Urinary bladder (tissue), 4 donors: ENCODE results near the gene TMEM135. TPM values are rescaled to one million over a fixed set of nuclear protein-coding genes. Genes with fewer than 3 reads are reported as not detected.

Experiments used
- DNase-seq: peaks from one replicate; pipeline ENCODE4 v3.0.0-alpha.2; 2015; ENCODE audit errors: extremely low spot score
- H3K27ac ChIP-seq: one replicate; pipeline ENCODE4 v1.5.1; 2013; ENCODE audit warnings: low read depth, mild to moderate bottlenecking, moderate library complexity
- H3K36me3 ChIP-seq: one replicate; pipeline ENCODE4 v1.6.1; 2013; ENCODE audit warnings: mild to moderate bottlenecking, moderate library complexity; ENCODE audit not compliant: insufficient read depth
- H3K4me1 ChIP-seq: one replicate; pipeline ENCODE4 v1.6.1; 2013; ENCODE audit warnings: mild to moderate bottlenecking, moderate library complexity; ENCODE audit not compliant: insufficient read depth
- H3K4me3 ChIP-seq: one replicate; pipeline ENCODE4 v1.5.1; 2013; ENCODE audit warnings: low read depth, low read length
- WGBS: extraction: QIAGEN DNeasy Blood & Tissue Kit; methylation state at CpG from one replicate; pipeline ENCODE4 v1.1.7; 2013; 5-methylcytosine and 5-hydroxymethylcytosine counted together
- polyA plus RNA-seq: library from polyadenylated mRNA; stranded (reverse); fragments of 200-250 nt; gene quantifications from one replicate; pipeline ENCODE4 v1.2.3, GENCODE V29; 2013
- total RNA-seq: library from RNA; depleted of rRNA; stranded (reverse); fragments of >200 nt; gene quantifications from one replicate; pipeline ENCODE4 v1.2.3, GENCODE V29; 2014
- donor health status: healthy with polysubstance abuse.
- donor health status: healthy.

The TMEM135 gene
- total and polyA plus RNA-seq, 2 donors: 6.2 to 61.0 TPM

DNA sequence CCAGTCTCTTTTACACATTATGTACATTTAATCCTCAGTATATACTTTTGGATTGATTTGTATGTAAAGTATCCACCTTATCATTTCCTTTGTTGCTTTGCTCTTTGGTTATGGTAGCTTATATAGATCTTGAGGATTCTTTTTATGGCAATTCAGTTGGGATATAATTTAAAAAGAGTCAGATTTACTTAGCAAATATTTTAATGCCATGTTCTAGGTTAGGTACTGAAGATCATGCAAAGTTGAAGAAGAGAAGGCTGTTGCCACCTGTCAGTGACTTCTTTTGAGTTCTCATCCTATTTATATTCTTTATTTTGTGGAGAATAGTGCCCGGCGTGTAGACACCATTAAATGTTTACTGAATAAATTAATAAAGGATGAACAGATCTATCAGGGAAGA is 279.7 kb downstream of the TMEM135 start:
- Histone ChIP-seq H3K4me1 (no peaks in the 10 kb centered on the region), H3K36me3 (peaks cover 2% of the 10 kb centered on the region), H3K27ac (no peak overlapping the region), H3K4me3 (no peak overlapping the region)
- WGBS: 96% methylated on average over 2 of the region's 2 CpGs
- DNase-seq: no peak

DNA sequence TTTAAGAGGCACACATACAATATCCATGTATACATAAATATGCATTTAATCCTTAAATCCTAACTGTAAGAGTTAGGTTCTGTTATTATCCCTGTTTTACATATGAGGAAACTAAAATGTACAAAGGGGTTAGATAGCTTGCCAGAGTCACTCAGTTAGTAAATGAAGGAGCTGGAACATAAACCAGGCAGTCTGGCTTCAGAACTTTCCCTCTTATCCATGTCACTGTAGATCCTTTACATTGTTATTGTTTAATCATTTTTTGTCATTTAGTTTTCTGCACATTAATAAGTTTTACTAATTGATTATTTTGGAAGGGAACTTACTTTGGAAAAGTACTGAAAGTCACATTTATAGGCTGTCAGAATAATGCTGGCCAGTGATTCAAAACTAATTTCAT is 282.4 kb downstream of the TMEM135 start:
- no peak overlapping the region for H3K27ac ChIP-seq
- no peak overlapping the region for H3K4me3 ChIP-seq
- no peak for DNase-seq
- H3K36me3 ChIP-seq: no peaks in the 10 kb centered on the region
- no peaks in the 10 kb centered on the region for H3K4me1 ChIP-seq

DNA sequence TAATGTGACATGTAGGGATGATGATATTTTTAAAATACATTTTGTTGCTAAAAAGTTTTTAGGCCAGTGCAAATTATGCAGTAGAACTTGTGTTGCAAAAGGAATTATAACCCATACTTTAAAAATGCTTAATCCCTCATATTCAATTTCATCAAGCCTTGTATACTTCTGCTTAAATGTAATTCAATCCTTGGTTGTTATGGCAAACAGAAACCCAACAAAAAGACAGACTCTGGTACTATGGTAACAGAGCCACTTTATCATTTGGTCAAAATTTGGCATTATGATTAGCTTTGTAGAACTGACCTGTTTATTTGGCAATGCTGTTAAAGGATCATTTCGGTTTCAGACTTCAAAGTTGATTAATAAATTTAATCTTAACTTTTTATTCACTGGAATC is 284.8 kb downstream of the TMEM135 start:
- Histone ChIP-seq H3K4me1 (no peaks in the 10 kb centered on the region), H3K4me3 (no peak overlapping the region), H3K36me3 (no peaks in the 10 kb centered on the region), H3K27ac (no peak overlapping the region)
- no peak for DNase-seq
- 60% methylated on average over 1 of the region's 1 CpG for WGBS

DNA sequence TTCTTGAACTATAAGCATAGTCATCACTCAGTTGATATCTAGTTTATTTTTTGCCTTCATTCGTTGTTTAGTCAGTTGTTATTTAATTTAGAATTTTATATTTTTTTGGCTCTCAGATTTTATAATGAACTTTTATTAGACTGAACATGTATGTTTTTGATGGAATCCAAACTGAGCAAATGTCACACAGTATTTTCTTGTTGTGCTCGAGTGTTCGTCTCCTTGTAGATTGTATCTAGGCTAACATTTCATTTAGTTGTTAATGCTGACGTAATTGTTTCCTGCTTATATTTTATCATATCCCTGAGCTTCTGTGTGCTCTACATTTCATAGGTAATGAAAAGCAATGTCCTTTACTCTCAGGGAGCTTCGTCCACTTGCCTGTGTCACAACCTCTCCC is 286.2 kb downstream of the TMEM135 start:
- Histone ChIP-seq H3K36me3 (peaks cover 2% of the 10 kb centered on the region), H3K4me1 (no peaks in the 10 kb centered on the region), H3K4me3 (no peak overlapping the region), H3K27ac (no peak overlapping the region)
- 94% methylated on average over 5 of the region's 5 CpGs for WGBS
- DNase-seq: no peak

DNA sequence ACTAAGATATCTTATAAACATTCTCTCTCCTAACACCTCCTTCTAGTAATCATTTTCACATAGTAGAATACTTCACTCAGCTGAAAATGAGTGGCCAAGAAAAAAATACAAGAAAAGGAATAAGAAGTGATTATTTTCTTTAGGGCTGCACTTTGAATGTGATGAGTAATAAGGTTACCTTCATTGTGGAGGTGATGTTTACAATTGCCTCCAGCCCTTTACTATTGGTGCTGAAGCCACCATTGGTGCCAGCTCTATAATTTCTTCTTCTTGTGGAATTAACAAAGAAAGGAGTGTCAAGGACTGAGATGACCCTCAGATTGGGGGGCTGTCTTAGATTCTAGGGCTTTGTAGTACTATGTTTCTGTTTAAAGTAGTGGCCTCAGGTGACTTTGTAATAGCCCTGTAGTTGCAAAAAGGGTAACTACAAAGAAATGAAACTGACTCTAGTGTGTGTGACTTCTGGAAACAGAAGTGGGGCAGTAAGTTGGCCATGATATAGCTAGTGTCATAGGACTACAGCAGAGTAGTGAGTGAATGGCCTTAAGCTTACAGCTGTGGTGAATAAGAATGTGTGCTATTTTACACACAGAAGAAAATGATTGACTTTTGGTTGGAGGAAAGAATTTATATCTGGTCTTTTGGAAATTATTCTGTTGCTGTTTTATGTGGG is 287.2 kb downstream of the TMEM135 start:
- DNase-seq: no peak
- H3K4me1 ChIP-seq: no peaks in the 10 kb centered on the region
- no peak overlapping the region for H3K4me3 ChIP-seq
- H3K27ac ChIP-seq: no peak overlapping the region
- peaks cover 2% of the 10 kb centered on the region for H3K36me3 ChIP-seq

DNA sequence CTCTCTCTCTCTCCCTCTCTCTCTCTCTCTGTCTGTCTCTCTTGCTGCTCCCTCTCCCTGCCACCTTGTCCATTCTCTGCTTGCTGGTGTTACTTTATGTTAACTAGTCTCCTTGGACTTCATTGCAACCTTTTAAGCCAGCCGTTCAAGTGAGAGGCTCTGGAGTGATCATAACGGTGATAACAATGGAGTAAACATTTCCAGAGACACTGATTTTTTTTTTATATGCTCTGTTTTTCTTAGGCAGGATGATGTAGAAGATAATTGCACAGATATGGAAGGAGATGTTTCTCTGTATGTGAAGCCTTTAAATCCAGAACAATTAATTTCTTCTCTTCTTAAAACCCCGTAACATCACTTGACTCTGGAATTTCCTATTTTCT is 287.7 kb downstream of the TMEM135 start:
- Histone ChIP-seq H3K4me1 (no peaks in the 10 kb centered on the region), H3K36me3 (peaks cover 2% of the 10 kb centered on the region), H3K4me3 (no peak overlapping the region), H3K27ac (no peak overlapping the region)
- WGBS: 53% methylated on average over 3 of the region's 3 CpGs
- no peak for DNase-seq

DNA sequence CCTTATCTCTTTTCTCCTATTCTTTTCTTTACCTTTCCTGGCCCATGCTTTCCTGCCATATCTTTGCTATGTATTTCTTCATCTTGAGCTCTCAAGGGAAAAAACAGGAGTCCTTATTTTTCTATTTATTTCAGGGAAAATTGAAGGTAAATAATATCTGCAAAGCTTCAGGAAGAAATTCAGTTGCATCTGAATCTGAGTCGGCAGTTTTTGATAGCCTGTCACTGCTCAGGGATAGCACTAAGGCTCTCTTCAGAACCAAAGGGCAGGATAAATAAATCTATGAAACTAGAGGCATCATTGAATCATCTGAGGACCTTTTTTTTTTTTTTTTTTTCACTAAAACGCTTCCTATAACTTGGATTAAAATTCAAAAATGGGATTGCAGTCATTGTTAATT is 288.9 kb downstream of the TMEM135 start:
- Histone ChIP-seq H3K36me3 (peaks cover 2% of the 10 kb centered on the region), H3K27ac (no peak overlapping the region), H3K4me1 (no peaks in the 10 kb centered on the region), H3K4me3 (no peak overlapping the region)
- DNase-seq: no peak
- WGBS: 91% methylated on average over 2 of the region's 2 CpGs

DNA sequence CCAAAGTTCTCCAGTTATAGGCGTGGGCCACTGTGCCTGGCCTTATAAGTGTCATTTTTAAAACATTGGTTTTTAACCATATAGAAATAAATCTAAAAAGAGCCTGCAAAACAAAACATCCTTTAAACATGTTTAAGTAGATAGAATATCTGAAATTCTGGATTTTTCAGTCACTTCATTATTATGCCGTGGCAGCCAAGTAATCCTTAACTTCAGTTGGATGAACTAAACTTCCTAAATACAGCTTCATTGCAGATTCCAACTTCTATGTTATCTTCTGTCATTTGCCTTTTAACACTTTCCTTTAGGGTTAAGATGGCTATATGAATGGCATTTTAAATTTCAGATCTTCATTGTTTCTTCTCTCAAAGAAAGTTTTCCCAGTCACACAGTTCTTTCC is 291.4 kb downstream of the TMEM135 start:
- Histone ChIP-seq H3K4me3 (no peak overlapping the region), H3K36me3 (peaks cover 2% of the 10 kb centered on the region), H3K27ac (no peak overlapping the region), H3K4me1 (no peaks in the 10 kb centered on the region)
- DNase-seq: no peak
- WGBS: 96% methylated on average over 2 of the region's 2 CpGs

DNA sequence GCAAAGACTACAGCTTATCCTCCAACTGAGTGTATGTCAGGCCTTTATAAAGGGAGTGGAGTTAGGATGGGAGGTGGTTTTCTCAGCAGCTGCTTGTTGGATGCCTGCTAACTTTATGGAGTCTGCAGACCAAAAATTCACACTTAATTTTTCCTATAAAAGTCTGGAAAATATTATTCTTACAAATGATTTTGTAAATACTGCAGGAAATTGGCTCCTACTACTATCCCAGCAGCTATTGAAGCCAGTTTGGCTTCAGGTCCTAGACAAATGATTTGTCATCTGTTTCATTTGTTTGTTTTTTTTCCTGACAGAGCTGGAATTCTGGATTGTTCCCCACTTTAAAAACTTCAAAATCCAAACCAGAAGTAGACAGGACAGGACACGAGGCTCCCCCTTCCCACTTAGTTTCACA is 292.5 kb downstream of the TMEM135 start:
- no peak for DNase-seq
- Histone ChIP-seq H3K4me1 (no peaks in the 10 kb centered on the region), H3K4me3 (no peak overlapping the region), H3K36me3 (peaks cover 2% of the 10 kb centered on the region), H3K27ac (no peak overlapping the region)
- 67% methylated on average over 1 of the region's 1 CpG for WGBS

DNA sequence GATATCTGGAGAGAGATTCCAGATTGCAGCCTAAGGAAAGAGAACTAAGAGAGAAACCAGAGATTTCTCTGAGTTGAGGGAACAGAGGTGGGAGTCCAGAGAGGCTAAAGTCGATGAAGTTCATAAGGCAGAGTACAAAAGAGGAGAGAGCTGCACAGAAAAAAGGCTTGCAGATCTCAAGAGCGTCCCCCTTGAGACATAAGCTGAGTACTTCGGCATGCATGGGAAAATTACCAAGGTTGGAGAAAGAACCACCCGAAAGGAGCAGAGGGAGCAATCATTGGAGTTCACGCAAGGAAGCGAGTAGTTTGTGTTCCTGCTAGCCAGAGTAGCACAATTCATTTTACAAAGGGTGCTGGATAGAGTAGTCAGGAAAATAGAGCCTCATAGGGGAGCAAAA is 293.5 kb downstream of the TMEM135 start:
- WGBS: 78% methylated on average over 6 of the region's 6 CpGs
- Histone ChIP-seq H3K27ac (no peak overlapping the region), H3K36me3 (peaks cover 2% of the 10 kb centered on the region), H3K4me1 (no peaks in the 10 kb centered on the region), H3K4me3 (no peak overlapping the region)
- no peak for DNase-seq

DNA sequence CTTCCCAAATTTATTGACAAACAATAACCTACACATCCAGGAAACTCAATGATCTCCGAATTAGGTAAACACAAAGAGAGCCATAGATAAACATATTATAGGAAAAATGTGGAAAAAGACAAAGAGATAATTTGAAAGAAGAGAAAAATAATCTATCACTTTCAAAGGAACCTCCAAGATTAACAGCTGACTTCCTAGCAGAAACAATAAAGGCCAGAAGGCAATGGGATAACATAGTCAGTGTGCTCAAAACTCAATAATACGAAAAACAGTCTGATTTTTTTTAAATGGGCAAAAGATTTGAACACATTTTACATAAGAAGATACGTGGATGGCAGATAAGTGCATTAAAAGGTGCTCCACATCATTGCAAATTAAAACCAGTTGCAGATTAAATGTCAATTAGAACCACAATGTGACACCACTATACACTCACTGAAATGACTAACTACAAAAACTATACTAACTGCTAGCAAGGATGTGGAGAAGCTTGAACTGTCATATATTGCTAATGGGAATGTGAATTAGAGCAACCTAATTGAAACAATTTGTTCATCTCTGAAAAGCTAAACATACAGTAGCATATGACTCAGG is 300.4 kb downstream of the TMEM135 start:
- Histone ChIP-seq H3K36me3 (no peaks in the 10 kb centered on the region), H3K4me3 (no peak overlapping the region), H3K4me1 (no peaks in the 10 kb centered on the region), H3K27ac (no peak overlapping the region)
- 88% methylated on average over 3 of the region's 3 CpGs for WGBS
- no peak for DNase-seq

DNA sequence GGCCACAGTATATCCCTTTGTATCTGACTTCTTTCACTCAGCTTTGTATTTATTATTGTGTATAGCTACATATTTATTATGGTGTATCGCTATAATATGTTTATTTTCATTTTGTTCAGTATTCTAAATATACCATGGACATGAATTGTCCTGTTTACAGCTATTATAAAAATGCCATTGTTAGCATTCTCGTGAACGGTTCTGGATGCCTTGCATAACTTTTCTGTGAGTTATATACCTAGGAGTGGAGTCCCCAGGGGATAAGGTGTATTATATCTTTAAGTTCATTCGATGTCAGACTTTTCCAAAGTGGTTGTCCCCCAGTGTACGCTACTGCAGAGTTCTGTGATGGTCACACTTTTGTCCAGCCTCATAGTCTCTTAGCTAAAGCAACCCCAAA is 301.7 kb downstream of the TMEM135 start:
- WGBS: 92% methylated on average over 5 of the region's 5 CpGs
- Histone ChIP-seq H3K36me3 (no peaks in the 10 kb centered on the region), H3K27ac (no peak overlapping the region), H3K4me1 (no peaks in the 10 kb centered on the region), H3K4me3 (no peak overlapping the region)
- no peak for DNase-seq

DNA sequence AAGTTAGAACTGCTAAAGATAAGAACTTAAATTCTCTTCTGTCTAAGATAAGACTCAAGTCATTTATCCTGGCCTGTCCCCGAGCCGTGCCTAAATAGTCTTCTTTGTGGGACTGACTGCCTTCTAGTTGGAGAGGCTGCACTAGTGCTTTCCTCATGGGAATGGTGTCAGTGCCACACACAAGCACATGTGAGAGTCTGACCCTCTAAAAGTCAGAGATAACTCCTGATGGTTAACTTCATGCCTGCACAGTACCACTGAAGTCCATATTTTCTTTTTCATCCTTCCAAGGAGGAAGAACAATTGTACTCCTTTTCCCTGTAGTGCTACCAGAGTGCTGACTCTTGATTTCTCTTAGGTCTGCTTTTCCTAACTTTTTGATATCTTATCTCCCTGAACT is 309.7 kb downstream of the TMEM135 start:
- DNase-seq: no peak
- Histone ChIP-seq H3K4me3 (no peak overlapping the region), H3K36me3 (no peaks in the 10 kb centered on the region), H3K4me1 (no peaks in the 10 kb centered on the region), H3K27ac (no peak overlapping the region)
- WGBS: 54% methylated on average over 2 of the region's 2 CpGs

DNA sequence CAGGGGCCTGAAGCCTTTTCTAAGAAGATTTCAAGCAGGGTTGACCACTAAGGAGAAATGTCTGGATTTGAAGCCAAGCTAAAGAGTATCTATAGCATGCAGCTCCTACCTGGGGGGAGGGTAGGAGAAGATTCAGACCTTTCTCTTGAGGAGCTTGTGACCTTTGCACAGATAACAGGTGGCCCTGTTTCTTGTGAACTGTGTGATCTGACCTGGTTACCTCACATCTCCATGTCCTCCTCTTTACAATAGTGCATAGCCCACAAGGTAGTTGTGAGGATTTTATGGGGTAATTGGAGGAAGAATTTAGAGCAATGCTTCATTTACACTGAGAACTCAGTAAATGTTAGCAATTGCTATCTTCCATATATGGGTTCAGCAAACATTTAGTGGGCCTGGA is 310.1 kb downstream of the TMEM135 start:
- Histone ChIP-seq H3K27ac (no peak overlapping the region), H3K4me3 (no peak overlapping the region), H3K4me1 (no peaks in the 10 kb centered on the region), H3K36me3 (no peaks in the 10 kb centered on the region)
- no peak for DNase-seq

DNA sequence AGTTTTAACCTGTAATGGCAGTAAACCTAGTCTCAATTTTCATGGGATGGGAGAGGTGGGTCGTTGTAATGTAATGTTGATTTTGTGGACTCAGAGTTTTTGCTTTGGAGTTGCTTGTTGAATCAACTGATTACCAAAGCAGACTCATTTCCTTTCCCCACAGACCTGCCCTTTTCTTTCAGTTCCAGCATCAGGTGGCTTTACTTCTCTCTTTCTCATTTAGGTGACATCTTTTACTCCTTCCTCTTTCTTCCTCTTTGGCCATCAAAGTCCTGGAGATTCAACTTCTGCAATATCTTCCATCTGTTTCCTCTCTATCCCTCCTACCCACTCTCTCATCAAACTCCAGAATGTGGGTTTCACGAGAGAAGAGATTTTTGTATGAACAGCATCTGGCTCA is 313.9 kb downstream of the TMEM135 start:
- Histone ChIP-seq H3K4me1 (no peaks in the 10 kb centered on the region), H3K36me3 (no peaks in the 10 kb centered on the region), H3K4me3 (no peak overlapping the region), H3K27ac (no peak overlapping the region)
- no peak for DNase-seq
- WGBS: 66% methylated on average over 2 of the region's 2 CpGs
